Hepatic stellate cell (primary cell): Measurements from ENCODE around the gene ELMO2.

Source experiments
- DNase-seq: peaks from one replicate; pipeline ENCODE4 v3.0.0; 2011; ENCODE audit warnings: low spot score

Gene ELMO2

DNA sequence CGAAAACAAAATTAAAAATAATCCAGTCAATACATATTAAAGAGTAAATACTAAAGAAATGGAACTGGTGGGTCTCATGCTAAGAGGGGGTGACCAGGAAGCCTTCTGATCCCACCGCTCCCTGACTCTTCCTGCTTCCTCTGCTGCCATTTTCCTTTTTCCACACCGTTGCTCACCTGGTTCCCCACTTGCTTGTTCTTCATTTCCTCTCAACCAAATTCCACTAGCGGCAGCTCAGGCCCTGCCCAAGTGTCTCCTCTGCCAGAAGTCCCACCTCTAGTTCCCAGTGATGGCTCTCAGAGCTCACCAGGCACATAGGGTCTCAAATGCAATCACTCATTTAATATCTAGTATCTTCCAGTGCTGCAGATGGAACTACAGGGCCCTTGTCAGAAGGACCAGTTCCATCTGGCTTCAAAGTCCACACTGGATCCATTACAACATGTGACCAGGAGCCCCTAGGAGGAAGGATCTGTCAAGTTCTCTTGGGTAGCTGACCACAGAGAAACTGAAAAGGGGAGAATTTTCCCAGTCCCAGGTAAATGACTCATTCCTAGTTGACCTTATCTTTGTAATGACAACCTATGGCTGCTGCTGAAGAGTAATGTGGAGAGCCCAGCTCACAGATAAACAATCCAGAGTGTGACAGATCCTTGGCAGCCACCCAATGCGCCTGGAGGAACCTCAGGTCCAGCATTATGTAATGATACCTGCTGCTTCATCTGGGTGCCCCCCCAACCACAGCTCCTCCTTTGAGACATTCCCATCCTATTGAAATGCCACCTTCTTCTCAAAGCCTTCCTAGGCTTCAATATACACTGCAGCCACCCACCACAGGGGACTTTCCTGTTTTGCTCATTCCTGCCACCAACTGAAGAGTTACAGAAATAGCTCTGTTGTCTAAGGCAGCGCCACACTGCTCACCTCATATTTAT is 38.2 kb downstream of the ELMO2 start:
- DNase-seq: no peak

DNA sequence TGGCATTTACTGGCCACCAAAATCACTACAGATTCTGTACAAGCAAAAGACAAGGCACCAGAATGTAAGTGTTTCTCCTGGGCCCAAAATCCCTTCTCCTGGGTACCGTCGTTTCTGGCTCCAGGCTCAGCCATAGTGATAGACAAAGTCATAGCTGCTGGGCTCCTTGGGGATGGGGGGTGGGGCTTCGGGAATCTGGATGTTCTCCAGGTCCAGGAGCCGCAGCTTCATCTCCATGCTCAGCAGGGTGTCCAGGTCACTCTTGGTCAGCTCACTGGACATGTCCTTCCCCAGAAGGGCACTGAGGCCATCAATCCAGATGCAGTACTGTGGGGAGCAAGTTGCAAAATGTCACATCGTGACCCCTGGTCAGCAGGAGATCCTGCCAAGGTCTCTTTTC is 39.2 kb downstream of the ELMO2 start:
- DNase-seq: no peak

DNA sequence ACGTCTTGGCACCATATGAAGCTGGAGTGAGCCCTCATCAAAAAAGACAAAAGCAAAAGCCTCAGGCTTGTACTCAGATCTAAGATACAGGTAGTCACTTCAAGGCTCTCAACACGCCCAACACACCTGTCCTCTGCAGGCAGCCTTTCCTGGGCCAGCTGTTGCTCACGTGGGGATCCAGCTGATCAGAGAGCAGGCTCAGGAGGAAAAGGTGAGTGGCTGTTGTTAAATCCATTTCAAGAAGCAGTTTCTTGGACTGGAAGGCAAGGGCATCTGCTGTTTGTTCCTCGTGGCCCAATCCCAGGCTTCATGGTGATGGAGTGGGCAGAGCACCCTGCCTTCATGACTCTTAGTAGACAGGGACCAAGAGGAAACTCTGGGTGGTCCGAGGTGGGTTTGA is 39.6 kb downstream of the ELMO2 start:
- no peak for DNase-seq

DNA sequence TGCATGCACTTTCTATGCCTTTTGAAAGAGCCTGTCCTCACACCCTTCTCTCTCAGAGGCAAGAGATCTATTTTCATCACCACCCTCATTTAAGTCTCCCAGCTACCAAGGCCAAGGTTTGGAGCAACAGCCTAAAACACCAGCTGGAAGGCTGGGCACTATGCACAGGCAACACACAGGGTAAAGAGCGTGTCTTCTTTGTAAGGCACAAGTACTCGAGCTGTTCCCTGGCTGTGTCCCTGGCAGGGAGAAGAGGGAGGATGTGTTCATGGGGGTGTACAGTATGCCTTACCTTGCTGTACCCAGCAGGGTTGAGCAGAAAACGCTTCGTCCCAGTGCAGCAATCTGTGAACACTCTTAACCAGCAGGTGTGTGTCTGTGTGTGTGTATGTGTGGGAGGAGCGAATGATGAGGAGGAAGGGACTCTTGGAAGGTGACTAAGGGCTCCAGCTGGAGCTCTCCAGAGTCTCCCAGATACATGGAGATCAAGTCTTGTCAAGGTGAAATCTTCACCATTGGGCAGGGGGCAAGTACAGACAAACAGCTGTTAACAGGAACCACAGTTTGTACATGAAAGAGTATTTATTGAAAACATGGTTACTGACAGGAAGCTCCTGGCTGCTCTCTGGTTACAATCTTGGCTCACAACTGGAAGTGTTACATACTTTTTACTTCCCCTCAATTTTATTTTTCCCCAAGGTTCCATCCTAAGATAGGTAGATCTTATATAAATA is 40.8 kb downstream of the ELMO2 start:
- DNase-seq: no peak

DNA sequence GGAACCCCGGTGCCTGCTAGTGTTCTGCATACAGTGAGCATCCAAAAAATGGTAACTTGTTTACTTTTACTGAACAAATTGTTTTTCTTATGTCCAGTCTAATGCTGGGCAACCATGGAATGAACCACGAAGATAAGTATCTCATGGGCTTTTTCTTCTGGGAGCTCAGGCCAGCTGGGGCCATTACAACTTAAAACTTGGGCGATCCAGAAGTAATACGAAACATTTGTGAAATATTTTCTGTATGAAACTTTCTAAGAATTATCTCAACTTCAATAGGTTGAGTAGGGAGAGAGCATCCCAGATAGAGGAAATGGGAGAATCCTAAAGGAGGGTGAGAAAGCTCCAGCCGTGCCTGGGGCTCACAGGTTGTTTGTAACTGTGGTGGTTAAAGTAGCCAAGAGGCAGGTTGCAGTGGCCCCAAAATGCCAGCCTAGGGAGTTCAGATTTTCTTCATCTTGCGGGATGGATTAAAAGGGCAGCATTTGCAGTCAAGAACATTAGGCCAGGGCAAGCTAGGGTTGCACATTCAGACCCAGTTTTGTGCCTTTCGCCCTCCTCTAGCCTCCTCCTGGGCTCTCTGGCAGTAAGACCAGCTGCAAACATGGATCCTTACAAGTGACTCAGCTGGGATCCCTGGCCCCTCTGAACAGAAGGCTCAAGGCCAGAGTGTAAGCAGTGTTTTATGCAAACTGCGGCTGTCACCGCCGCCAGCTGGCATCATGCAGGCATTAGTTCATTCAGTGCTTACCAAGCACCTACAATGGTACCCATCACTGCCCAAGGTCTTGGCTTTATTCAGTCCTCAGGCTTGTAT is 41.5 kb downstream of the ELMO2 start:
- no peak for DNase-seq

DNA sequence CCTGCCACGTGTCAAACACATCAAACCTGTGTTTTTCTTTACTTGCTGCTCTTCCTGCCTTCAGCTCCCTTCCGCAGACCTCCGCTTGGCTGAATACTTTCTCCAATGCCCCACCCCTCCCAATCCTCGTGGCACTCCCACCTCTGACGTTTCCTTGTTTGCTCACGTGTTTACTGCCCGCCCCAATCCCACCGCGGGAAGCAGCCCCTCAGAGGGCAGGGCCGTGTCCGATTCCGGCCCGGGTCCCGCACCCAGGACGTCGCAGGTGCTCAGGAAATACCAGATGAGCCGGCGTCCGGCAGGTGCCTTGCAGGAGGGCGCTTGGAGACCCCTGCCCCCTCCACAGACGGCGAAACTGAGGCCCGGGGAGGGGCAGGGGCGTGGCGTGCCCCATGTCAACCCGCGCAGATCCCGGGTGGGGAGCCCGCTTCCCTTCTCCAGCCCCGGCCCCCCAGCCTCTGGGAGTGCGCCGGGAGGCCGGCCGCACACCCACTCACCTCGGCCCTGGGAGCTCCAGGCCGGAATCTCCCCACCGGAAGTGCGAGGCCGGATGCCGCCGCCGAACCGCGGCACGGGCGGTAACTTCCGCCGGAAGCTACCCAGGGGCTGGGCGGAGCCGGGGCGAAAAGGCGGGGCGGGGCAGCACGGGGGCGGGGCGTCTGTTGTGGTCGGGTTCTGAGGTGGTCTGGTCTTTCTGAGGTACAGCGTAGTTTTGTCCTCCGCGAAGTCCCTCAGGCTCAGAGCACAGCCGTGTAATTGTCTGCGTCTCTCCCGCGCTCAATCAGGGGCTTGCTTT is 42.3 kb downstream of the ELMO2 start:
- DNase-seq: peak; percentile 94

DNA sequence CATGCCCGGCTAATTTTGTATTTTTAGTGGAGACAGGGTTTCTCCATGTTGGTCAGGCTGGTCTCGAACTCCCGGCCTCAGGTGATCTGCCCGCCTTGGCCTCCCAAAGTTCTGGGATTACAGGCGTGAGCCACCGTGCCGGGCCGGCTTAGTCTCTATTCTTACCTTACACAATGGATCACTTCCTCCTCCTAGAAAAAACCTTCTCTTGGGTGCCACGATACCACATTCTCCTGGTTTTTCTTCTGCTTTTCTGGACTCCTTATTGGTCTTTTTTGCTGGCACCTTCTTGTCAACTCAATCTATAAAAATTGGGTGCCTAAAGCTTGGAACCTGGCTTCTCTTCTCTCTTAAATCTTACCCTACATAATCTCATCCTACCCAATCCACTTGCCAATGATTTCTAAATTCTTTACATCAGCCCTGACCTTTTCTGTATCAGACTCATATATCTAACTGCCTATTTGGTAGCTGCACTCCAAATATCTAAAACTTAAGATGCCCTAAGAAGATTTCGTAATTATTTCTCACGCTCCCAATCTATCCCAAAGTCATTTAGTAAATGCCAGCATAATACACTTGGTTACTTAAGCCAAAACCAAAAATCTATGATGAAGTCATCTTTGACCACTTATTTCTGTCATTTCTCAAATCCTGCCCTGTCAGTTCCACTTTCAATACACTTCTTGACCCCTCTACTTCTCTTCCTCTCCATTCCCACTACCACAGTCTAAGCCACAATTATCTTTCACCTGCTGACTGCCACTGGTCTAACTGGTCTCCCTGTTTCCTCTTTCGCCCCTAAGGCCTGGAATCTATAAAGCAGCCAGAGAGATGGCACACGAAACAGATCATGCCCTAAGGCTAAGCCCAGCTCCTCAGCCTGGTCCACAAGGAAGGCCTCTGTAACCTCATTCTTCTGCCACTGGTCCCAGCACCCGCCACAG is 43.2 kb downstream of the ELMO2 start:
- DNase-seq: no peak

DNA sequence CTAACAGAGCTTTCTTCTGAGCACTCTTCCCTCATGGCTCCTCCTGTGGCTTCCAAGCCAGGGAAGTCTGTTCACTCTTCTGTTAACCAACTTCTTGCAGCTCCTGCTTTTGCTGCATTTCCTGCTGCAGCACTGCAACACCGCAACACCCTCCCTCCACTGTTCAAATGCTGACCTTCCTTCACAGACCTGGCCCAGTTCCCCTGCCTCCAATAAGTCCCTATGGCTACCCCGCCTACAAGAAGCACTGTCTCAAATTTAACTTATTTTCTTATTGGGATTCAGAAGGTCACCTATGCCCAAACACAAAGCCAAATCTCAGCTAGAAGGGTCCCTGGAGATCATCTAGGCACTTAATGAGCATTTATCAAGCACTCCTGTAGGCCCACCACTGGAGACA is 44.6 kb downstream of the ELMO2 start:
- no peak for DNase-seq

DNA sequence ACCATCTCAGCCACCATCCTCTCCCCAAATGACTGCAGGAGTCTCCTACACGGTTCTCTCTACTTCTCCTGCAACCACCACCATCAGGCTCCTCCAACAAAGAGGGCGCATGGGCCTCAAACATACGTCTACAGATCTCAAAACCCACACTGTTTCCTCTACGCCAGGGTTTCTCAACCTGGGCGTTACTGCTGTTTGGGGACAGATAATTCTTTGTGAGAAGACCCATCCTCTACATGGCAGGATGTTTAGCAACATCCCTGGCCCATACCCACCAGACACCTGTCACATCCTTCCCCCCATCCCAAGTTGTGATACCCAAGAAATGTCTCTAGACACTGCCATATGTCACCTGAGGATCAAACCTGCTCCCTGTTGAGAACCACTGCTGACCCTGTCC is 45.0 kb downstream of the ELMO2 start:
- no peak for DNase-seq

DNA sequence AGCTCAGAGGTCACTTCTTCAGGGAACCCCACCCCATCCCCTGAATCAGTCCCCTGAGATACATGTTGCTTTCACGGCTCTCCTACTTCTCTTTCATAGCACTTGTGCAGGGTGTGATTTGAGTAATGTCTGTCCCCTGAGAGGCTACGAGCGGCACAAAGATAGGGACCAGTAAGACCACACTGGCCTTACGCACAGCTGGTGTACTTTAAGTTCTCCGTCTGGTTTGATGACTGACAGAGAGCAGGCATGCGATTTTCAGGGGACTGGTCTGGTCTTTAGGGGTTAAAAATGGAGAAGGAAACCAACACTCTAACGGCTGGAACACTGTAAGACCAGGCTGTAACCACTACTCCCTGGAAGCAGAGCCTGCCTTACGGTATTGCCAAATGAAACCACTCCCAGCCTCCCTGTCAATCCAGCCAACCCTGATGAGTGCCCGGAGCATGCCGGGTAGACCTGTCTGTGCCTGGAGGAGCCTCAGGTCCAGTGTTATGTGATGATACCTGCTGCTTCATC is 47.1 kb downstream of the ELMO2 start:
- no peak for DNase-seq

DNA sequence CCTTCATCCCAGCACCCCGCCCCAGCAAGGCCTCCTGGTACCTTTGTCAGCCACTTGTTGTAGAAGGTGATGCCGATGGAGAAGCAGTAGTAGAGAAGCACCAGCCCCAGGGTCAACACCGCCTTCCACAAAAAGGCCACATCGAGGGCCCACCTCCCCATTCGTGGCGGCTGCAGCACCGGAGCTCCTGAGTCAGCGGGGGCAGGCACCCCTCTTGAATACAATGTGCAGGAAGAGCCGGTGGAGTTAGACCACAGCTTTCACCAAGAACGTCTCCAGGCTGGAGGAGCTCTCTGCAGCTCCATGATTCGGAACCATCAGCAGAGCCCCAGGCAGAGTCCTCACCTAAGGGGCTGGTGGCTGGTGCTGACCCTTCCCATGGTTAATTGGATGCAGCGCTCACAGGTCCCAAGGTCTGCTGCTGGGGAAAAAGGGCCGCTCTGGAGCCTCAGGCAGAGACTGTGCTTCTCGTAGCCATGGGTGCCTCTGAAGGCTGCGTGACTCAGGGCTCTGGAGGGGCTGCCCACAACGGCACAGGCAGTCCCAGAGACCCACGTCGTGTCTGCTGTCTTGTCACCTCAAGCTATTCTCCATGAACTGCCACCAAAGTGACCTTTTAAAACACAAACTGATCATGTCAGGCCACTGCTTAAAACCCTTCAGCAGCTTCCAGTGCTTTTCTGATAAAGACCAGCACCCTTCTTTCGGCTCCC is 47.9 kb downstream of the ELMO2 start:
- no peak for DNase-seq

DNA sequence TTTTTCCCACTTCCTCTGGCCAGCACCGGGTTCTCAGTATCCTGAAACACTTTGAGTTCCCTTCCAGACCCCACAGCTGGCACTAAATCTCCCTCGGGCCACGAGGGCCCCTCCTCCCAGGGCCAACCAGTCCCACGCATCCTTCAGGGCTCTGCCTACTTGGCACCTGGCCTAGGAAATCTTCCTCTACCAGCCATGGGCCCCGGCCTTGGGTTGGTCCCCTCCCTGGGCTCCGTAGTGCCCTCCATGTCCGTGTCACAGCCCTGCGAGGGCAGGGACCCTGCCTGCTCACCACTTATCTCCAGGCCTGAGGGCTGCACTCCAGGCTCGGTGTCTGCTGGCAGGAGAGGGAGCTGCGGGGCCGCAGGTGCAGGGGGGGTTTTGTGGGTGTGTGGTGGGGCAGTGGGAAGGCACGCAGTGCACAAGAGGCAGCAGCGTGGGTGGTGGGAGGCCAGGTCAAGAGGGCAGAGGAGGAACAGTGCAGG is 49.3 kb downstream of the ELMO2 start:
- no peak for DNase-seq

DNA sequence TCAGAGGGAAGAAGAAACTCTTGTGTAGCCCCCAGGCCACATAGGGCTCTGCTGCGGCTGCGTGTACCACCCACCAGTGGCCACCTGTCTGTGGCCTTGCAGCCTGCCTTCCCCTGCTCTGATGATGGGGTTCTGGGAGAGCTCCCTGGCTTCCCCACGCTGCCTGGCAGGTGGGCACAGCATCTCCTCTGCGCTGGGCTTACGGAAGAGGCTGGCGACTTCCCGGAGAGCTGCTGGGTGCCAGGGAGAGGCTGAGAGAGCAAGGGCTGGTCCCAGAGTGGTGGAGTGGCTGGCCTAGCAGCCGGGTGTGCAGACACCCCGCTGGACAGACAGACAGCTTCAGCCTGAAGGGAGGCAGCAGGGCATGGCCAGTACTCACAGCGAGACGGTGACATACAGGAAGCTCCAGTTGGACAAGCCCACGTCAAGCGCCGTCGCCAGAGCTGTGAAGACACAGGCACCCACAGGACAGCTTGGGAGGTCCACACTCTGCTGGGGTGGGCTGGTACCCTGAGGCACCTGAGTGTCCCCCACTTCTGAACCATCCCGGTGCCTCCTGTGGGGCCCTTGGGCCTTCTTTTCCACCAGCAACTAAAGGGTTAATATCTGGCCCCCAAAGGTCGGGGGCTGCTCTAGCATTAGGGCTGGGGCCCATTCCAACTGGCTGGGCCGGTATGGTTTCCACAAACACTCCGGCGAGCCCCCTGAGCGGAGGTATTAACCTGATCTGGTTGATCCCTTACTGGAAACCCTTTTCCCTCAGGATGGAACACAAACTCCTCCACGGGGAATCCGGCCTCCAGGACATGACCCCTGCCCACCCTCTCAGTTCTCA is 50.0 kb downstream of the ELMO2 start:
- no peak for DNase-seq

DNA sequence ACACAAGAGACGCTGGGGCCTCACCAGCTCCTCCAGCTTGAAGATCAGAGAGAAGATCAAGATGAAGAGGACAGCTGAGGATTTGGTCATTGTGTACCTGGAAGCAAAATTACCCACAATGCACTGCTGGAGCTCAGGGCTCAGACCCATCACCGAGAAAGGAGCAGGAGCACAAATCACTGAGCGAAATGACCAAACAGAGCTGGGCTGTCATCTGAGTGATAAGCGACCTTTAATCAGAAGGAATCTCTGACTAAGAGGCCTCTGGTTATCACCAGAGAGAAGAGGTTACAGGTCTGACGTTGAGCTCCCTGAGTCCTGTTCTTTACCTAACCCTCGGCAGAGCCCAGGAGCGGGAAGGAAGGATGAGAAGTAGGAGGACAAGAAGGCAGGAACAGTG is 50.6 kb downstream of the ELMO2 start:
- no peak for DNase-seq

DNA sequence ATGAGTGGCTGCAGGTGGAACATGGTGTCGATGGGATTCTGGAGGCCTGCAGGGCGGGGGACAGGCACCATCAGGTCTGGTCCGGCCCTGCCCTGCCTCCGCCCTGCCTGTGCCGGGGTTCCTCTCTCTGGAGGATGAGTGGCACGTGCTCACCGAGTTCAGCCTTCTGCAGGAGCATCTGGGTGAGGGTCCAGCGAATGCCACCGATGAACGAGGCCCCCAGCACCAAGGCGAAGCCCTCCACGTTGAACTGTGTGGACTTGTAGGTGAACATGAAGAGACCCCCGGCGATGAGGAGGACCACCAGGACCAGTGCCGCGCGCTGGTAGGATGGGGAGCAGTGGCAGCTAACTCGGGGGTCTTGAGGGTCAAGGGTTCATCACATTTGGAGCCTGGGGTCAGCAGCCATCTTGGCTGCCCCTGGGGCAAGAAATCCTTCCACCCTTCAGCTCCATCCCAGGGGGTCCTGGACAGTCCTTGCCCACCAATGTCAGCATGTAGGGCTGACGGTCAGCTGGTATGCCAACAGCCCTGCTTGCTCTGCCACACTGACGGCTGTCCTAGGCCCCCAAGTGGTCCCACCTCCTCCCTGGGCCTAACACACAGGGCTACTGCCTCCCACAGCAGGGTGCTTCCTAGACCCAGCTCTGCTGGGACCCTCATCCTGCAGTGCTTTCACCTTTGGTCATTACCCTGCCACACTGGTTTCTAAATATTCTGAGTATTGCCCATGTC is 51.3 kb downstream of the ELMO2 start:
- no peak for DNase-seq

DNA sequence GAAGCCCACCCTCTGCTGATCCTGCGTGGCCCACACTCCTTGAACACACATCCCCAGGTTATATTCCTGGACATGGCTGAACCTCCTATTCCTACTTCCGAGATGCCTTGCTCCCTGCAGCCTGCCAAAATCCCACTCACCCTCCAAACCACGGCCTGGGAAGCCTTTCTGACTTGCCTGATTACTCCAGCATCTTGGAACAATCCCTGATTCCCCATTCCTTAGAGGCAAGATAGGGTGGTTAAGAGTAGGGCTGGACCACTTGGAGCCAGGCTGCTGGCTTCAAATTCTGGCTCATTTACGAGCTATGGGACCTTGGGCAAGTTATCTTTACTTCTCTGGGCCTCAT is 52.2 kb downstream of the ELMO2 start:
- DNase-seq: no peak

DNA sequence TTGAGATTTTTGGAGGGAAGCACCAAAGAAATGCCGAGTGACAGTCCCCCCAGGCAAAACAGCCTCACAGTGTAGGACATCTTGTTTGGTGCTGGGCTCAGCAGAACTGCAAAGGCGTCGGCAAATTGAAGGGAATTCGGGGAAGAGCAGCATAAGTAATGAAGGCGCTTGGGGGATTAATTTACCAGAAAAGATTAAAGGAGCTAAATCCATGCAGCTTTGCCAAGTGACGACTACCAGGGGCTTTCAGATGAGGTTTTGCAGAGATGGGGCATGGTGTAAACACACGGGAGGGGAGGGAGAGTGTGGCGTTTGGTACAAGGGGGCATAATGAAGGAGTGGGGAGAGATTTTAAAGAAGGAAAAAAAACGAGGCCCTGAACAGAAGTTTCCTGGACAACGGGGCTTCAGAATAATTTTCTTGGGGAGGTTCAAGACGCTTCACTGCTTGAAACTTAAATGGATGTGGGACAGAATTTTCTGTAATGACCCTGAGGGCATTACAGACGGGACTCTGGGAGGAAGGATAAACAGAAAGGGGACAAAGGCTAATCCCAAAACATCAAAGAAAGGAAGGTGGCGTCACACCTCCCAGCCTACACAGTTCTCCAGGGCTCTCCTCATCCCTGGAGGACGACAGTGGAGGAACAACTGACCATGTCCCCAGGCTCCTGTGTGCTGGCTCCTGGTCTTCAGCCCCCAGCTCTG is 52.8 kb downstream of the ELMO2 start:
- DNase-seq: no peak
